HEK293 (cell line): Measurements from ENCODE around the gene SPATA24.

Source experiments
- IKZF3 ChIP-seq: fragments of 450-650 bp; IDR thresholded peaks from 2 replicates; pipeline ENCODE4 v1.5.0; 2018; ENCODE audit warnings: missing biosample characterization, mild to moderate bottlenecking, missing genetic modification characterization, moderate library complexity
- ZNF292 ChIP-seq: fragments of 450-650 bp; formaldehyde crosslinking; IDR thresholded peaks from 2 replicates; pipeline ENCODE4 v1.5.1; 2016; ENCODE audit warnings: low read depth, missing biosample characterization, missing genetic modification characterization, borderline replicate concordance
- TF ChIP-seq, protein P1 (sequence below): fragments of 450-650 bp; formaldehyde crosslinking; IDR thresholded peaks from 2 replicates; pipeline ENCODE4 v1.5.1; 2016; ENCODE audit warnings: missing biosample characterization, missing genetic modification characterization
- TF ChIP-seq, protein P2 (sequence below): fragments of 450-650 bp; IDR thresholded peaks from 2 replicates; pipeline ENCODE4 v1.5.1; 2018; ENCODE audit warnings: missing biosample characterization, mild to moderate bottlenecking, missing genetic modification characterization
- TF ChIP-seq, protein P3 (sequence below): fragments of 450-650 bp; formaldehyde crosslinking; IDR thresholded peaks from 2 replicates; pipeline ENCODE4 v1.5.1; 2016; ENCODE audit warnings: missing biosample characterization, missing genetic modification characterization
- TF ChIP-seq, protein P4 (sequence below): fragments of 450-650 bp; formaldehyde crosslinking; IDR thresholded peaks from 2 replicates; pipeline ENCODE4 v1.5.1; 2016; ENCODE audit warnings: missing biosample characterization, missing genetic modification characterization

DNA sequence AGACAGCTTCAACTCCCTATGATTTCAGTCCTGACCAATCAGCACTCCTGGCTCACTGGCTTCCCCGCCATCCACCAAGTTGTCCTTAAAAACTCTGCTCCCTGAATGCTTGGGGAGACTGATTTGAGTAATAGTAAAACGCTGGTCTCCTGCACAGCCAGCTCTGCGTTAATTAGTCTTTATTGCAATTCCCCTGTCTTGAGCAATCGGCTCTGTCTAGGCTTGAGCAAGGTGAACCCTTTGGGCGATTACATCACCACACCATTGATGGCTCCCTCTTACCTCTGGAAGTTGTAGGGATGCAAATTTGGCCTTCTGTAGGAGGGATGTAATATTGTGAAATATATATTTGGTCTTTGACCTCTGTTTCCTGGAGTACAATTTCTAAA is 17.8 kb downstream of the SPATA24 start:
- TF ChIP-seq, protein P1, sequence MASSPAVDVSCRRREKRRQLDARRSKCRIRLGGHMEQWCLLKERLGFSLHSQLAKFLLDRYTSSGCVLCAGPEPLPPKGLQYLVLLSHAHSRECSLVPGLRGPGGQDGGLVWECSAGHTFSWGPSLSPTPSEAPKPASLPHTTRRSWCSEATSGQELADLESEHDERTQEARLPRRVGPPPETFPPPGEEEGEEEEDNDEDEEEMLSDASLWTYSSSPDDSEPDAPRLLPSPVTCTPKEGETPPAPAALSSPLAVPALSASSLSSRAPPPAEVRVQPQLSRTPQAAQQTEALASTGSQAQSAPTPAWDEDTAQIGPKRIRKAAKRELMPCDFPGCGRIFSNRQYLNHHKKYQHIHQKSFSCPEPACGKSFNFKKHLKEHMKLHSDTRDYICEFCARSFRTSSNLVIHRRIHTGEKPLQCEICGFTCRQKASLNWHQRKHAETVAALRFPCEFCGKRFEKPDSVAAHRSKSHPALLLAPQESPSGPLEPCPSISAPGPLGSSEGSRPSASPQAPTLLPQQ, result no peak
- no peak; the same call in 1 of the 2 replicates for TF ChIP-seq IKZF3 (tag by site-specific recombination)
- TF ChIP-seq, protein P2, sequence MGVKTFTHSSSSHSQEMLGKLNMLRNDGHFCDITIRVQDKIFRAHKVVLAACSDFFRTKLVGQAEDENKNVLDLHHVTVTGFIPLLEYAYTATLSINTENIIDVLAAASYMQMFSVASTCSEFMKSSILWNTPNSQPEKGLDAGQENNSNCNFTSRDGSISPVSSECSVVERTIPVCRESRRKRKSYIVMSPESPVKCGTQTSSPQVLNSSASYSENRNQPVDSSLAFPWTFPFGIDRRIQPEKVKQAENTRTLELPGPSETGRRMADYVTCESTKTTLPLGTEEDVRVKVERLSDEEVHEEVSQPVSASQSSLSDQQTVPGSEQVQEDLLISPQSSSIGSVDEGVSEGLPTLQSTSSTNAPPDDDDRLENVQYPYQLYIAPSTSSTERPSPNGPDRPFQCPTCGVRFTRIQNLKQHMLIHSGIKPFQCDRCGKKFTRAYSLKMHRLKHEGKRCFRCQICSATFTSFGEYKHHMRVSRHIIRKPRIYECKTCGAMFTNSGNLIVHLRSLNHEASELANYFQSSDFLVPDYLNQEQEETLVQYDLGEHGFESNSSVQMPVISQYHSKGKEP (tag by site-specific recombination), result no peak
- TF ChIP-seq, protein P3, sequence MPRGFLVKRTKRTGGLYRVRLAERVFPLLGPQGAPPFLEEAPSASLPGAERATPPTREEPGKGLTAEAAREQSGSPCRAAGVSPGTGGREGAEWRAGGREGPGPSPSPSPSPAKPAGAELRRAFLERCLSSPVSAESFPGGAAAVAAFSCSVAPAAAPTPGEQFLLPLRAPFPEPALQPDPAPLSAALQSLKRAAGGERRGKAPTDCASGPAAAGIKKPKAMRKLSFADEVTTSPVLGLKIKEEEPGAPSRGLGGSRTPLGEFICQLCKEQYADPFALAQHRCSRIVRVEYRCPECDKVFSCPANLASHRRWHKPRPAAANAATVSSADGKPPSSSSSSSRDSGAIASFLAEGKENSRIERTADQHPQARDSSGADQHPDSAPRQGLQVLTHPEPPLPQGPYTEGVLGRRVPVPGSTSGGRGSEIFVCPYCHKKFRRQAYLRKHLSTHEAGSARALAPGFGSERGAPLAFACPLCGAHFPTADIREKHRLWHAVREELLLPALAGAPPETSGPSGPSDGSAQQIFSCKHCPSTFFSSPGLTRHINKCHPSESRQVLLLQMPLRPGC, result no peak
- TF ChIP-seq, protein P4, sequence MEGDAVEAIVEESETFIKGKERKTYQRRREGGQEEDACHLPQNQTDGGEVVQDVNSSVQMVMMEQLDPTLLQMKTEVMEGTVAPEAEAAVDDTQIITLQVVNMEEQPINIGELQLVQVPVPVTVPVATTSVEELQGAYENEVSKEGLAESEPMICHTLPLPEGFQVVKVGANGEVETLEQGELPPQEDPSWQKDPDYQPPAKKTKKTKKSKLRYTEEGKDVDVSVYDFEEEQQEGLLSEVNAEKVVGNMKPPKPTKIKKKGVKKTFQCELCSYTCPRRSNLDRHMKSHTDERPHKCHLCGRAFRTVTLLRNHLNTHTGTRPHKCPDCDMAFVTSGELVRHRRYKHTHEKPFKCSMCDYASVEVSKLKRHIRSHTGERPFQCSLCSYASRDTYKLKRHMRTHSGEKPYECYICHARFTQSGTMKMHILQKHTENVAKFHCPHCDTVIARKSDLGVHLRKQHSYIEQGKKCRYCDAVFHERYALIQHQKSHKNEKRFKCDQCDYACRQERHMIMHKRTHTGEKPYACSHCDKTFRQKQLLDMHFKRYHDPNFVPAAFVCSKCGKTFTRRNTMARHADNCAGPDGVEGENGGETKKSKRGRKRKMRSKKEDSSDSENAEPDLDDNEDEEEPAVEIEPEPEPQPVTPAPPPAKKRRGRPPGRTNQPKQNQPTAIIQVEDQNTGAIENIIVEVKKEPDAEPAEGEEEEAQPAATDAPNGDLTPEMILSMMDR (tag by site-specific recombination), result no peak
- TF ChIP-seq ZNF292 (tag by site-specific recombination), result no peak
